ENCODE results near the gene TP53BP2.
"Not testable (repeated sequence)": the region's sequence is repeated elsewhere in the genome, so short reads cannot be mapped to it uniquely, and the experiment has no call there.

The TP53BP2 gene

GRCh38 chr1:223760833-223761232 is 84.9 kb downstream of the TP53BP2 start:
- no peak for DNase-seq

- no peak for DNase-seq
Measured at GRCh38 chr1:223759273-223759672, 86.5 kb downstream of the TP53BP2 start.

GRCh38 chr1:223758734-223759133 is 87.0 kb downstream of the TP53BP2 start:
- no peak for DNase-seq

- no peak for DNase-seq
Measured at GRCh38 chr1:223756806-223757700, 88.7 kb downstream of the TP53BP2 start.

GRCh38 chr1:223755992-223756775 is 89.6 kb downstream of the TP53BP2 start:
- no peak for DNase-seq

- no peak for DNase-seq
Measured at GRCh38 chr1:223755432-223755792, 90.3 kb downstream of the TP53BP2 start.

GRCh38 chr1:223754681-223755431 is 90.9 kb downstream of the TP53BP2 start:
- no peak for DNase-seq

- DNase-seq, result no peak
Measured at GRCh38 chr1:223752721-223753515, 92.8 kb downstream of the TP53BP2 start.

GRCh38 chr1:223751696-223752095 is 94.1 kb downstream of the TP53BP2 start:
- no peak for DNase-seq

- no peak for DNase-seq
Measured at GRCh38 chr1:223750730-223751570, 94.8 kb downstream of the TP53BP2 start.

GRCh38 chr1:223748773-223749733 is 96.7 kb downstream of the TP53BP2 start:
- peak; percentile 61 for DNase-seq

- no peak for DNase-seq
Measured at GRCh38 chr1:223748405-223748772, 97.4 kb downstream of the TP53BP2 start.

GRCh38 chr1:223747838-223748335 is 97.9 kb downstream of the TP53BP2 start:
- no peak for DNase-seq

- no peak for DNase-seq
Measured at GRCh38 chr1:223745731-223746130, 100.0 kb downstream of the TP53BP2 start.

GRCh38 chr1:223742856-223743517 is 102.8 kb downstream of the TP53BP2 start:
- DNase-seq, result no peak

- no peak for DNase-seq
Measured at GRCh38 chr1:223741861-223742260, 103.9 kb downstream of the TP53BP2 start.

GRCh38 chr1:223740038-223740736 is 105.6 kb downstream of the TP53BP2 start:
- DNase-seq, result not testable (repeated sequence)

- DNase-seq, result no peak
Measured at GRCh38 chr1:223739366-223740037, 106.2 kb downstream of the TP53BP2 start.
